OCI-LY1 (cell line): ENCODE results near the gene PYGM.

Source experiments
- H2AFZ ChIP-seq: fragments of 200-600 bp; sonication (generic), shearing (Covaris generic); 2 replicates; pipeline ENCODE4 v1.6.0; 2014; ENCODE audit warnings: antibody characterized with exemption, mild to moderate bottlenecking, low read length
- H3F3A ChIP-seq: fragments of 200-600 bp; sonication (generic), shearing (Covaris generic); 2 replicates; pipeline ENCODE4 v1.6.0; 2014; ENCODE audit warnings: mild to moderate bottlenecking, antibody characterized with exemption, low read length, moderate library complexity; ENCODE audit not compliant: insufficient read depth
- H3K27ac ChIP-seq: fragments of 200-600 bp; sonication (generic); 2 replicates; pipeline ENCODE4 v1.5.1; 2014; ENCODE audit warnings: low read length, mixed run types, mild to moderate bottlenecking, low read depth; ENCODE audit not compliant: poor library complexity, severe bottlenecking
- H3K27me3 ChIP-seq: fragments of 200-600 bp; sonication (generic); 2 replicates; pipeline ENCODE4 v1.6.0; 2014; ENCODE audit warnings: antibody characterized with exemption, mild to moderate bottlenecking, low read length, moderate library complexity; ENCODE audit not compliant: insufficient read depth
- H3K36me3 ChIP-seq: fragments of 200-600 bp; sonication (generic); 2 replicates; pipeline ENCODE4 v1.6.1; 2014; ENCODE audit warnings: mild to moderate bottlenecking, antibody characterized with exemption, low read length, moderate library complexity, mixed read lengths; ENCODE audit not compliant: insufficient read depth
- H3K4me1 ChIP-seq: fragments of 200-600 bp; sonication (generic); 2 replicates; pipeline ENCODE4 v1.5.1; 2014; ENCODE audit warnings: mild to moderate bottlenecking, low read length, moderate library complexity; ENCODE audit not compliant: insufficient read depth, severe bottlenecking
- H3K4me2 ChIP-seq: fragments of 200-600 bp; sonication (generic), shearing (Covaris generic); 2 replicates; pipeline ENCODE4 v1.6.1; 2014; ENCODE audit warnings: low read length
- H3K4me3 ChIP-seq: fragments of 200-600 bp; sonication (generic); 2 replicates; pipeline ENCODE4 v1.5.1; 2014; ENCODE audit warnings: low read length, low read depth, mild to moderate bottlenecking, mixed read lengths; ENCODE audit not compliant: poor library complexity, severe bottlenecking
- H3K79me2 ChIP-seq: fragments of 200-600 bp; shearing (Covaris generic); 2 replicates; pipeline ENCODE4 v1.6.1; 2016; ENCODE audit warnings: mixed run types, low read length, mixed read lengths; ENCODE audit not compliant: insufficient read depth
- H3K9ac ChIP-seq: fragments of 200-600 bp; sonication (generic), shearing (Covaris generic); 2 replicates; pipeline ENCODE4 v1.6.1; 2014; ENCODE audit warnings: mild to moderate bottlenecking, low read length, mixed read lengths
- H3K9me2 ChIP-seq: fragments of 200-600 bp; sonication (generic), shearing (Covaris generic); 2 replicates; pipeline ENCODE4 v1.6.1; 2014; ENCODE audit warnings: low read depth, mild to moderate bottlenecking, low read length, mixed read lengths
- H3K9me3 ChIP-seq: fragments of 200-600 bp; shearing (Covaris generic); 2 replicates; pipeline ENCODE4 v1.6.1; 2014; ENCODE audit warnings: low read length, mixed read lengths
- H4K20me1 ChIP-seq: fragments of 200-600 bp; sonication (generic), shearing (Covaris generic); 2 replicates; pipeline ENCODE4 v1.6.0; 2016; ENCODE audit warnings: mild to moderate bottlenecking, low read length; ENCODE audit not compliant: insufficient read depth
- EZH2 ChIP-seq: fragments of 200-600 bp; sonication (generic), shearing (Covaris generic); IDR thresholded peaks from 2 replicates; pipeline ENCODE4 v1.8.0; 2017; ENCODE audit warnings: borderline replicate concordance, mixed run types, mild to moderate bottlenecking, antibody characterized with exemption, low read length, moderate library complexity, mixed read lengths
- TF ChIP-seq, protein P1 (sequence below): fragments of 200-600 bp; sonication (generic), shearing (Covaris generic); IDR thresholded peaks from 2 replicates; pipeline ENCODE4 v1.5.1; 2017; ENCODE audit warnings: mild to moderate bottlenecking, antibody characterized with exemption, low read length, moderate library complexity, mixed read lengths

PYGM gene

DNA sequence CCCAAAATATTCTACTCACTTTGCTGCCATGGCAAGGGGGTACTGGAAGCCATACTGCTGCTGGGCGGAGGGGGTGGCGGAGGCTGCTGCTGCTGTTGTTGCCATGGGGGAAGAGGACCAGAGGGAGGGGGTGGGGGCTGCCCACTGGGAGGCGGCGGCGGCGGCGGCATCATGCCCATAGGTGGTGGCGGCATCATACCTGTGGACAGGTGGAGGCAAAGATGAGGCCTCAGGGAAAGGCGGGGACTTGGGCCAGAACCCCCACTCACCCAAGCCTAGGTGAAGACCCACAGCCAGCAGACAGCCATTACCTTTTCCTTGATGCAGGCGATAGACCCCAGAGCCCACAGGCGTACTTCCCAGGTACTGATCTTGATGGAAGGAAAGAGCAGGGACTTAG, 7.1 kb upstream of the PYGM start:
- no peak overlapping the region for H3K4me2 ChIP-seq
- no peaks in the 10 kb centered on the region for H3K9me2 ChIP-seq
- H3K4me1 ChIP-seq, result peaks cover 32% of the 10 kb centered on the region
- no peak overlapping the region for H3K9ac ChIP-seq
- no peaks in the 10 kb centered on the region for H3K79me2 ChIP-seq
- no peaks in the 10 kb centered on the region for H4K20me1 ChIP-seq
- H3K27me3 ChIP-seq, result no peaks in the 10 kb centered on the region
- peaks cover 20% of the 10 kb centered on the region; the same call in 1 of the 2 replicates for H3F3A ChIP-seq
- H3K27ac ChIP-seq, result no peak overlapping the region
- TF ChIP-seq, protein P1, sequence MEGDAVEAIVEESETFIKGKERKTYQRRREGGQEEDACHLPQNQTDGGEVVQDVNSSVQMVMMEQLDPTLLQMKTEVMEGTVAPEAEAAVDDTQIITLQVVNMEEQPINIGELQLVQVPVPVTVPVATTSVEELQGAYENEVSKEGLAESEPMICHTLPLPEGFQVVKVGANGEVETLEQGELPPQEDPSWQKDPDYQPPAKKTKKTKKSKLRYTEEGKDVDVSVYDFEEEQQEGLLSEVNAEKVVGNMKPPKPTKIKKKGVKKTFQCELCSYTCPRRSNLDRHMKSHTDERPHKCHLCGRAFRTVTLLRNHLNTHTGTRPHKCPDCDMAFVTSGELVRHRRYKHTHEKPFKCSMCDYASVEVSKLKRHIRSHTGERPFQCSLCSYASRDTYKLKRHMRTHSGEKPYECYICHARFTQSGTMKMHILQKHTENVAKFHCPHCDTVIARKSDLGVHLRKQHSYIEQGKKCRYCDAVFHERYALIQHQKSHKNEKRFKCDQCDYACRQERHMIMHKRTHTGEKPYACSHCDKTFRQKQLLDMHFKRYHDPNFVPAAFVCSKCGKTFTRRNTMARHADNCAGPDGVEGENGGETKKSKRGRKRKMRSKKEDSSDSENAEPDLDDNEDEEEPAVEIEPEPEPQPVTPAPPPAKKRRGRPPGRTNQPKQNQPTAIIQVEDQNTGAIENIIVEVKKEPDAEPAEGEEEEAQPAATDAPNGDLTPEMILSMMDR, result no peak
- TF ChIP-seq EZH2, result no peak
- no peak overlapping the region for H2AFZ ChIP-seq
- H3K36me3 ChIP-seq, result peaks cover 96% of the 10 kb centered on the region
- no peak overlapping the region for H3K4me3 ChIP-seq
- H3K9me3 ChIP-seq, result no peaks in the 10 kb centered on the region

DNA sequence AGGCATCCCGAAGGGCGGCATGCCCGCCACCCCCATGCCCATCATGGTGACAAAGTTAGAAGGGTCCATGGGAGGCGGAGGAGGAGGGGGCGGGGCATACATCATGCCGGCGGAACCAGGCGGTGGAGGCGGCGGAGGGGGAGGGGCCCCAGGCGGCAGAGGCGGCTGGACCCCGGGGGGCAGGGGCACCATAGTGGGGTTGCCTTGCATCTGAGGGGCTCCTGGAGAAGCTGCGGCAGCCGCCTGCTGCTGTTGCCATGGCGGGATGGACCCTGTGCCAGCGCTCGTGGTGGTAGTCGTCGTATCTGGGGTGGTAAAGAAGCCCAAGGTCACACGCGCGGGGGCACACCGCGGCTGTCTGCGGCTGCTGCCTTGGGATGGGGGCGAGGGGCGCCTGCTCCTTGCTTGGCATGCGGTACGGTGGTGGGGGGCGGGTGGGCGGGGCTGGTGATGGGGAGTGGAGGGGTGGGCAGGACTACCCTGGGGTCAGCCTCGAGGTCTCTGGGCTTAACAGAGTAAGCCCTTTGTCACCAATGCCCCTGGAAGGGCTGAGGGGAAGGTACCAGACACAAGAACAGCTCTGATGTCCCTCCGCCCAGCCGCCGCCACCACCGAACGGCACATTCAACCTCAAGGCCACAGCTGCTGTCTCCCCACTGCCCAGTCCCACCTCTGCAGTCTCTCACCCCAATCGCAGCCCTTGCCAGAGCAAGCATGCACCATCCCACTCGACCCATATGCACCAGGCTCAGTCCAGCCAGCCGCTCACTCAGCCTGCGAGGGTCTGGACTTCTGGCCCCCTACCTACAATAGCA, 6.3 kb upstream of the PYGM start:
- H3K79me2 ChIP-seq, result no peaks in the 10 kb centered on the region
- no peak for TF ChIP-seq EZH2
- TF ChIP-seq, protein P1, result no peak
- no peak overlapping the region for H2AFZ ChIP-seq
- H3F3A ChIP-seq, result peaks cover 17% of the 10 kb centered on the region; the same call in 1 of the 2 replicates
- H3K4me3 ChIP-seq, result no peak overlapping the region
- no peak overlapping the region for H3K27ac ChIP-seq
- H3K4me2 ChIP-seq, result no peak overlapping the region
- no peaks in the 10 kb centered on the region for H3K27me3 ChIP-seq
- no peaks in the 10 kb centered on the region for H3K9me3 ChIP-seq
- no peaks in the 10 kb centered on the region for H3K9me2 ChIP-seq
- peaks cover 29% of the 10 kb centered on the region for H3K4me1 ChIP-seq
- no peak overlapping the region for H3K9ac ChIP-seq
- H3K36me3 ChIP-seq, result peaks cover 88% of the 10 kb centered on the region
- H4K20me1 ChIP-seq, result no peaks in the 10 kb centered on the region

DNA sequence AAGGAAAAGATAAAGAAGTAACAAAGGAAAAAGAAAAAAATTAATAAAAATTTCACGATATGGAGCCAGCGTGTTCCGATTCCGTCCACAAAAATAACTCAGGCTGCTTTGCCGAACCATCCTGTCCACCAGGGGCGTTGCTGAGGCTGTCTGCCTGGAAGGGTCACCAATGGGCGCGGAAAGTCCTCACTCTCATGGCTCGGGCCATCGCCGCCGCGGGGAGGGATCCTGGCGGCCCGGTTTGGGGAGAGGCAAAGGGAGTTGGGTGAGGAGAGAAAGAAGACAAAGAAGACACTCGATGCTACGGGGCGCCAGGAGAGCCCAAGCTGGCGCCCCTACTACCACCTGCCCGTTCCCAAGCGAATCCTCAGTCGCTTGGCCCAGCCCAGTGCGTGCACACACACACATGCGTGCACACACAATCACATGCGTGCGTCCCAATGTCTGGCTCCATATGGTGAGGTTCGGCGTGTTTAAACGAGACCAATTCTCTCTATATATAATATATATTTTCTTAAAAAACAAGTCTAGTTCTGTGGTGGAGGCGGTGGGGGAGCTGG, 5.6 kb upstream of the PYGM start:
- no peak for TF ChIP-seq EZH2
- TF ChIP-seq, protein P1, result peak; percentile 27; the same call in 1 of the 2 replicates
- Histone ChIP-seq H3K79me2 (no peaks in the 10 kb centered on the region), H3K9ac (no peak overlapping the region), H3K27me3 (no peaks in the 10 kb centered on the region), H3F3A (peaks cover 17% of the 10 kb centered on the region; the same call in 1 of the 2 replicates), H3K4me2 (no peak overlapping the region), H3K4me1 (peaks cover 29% of the 10 kb centered on the region), H4K20me1 (no peaks in the 10 kb centered on the region), H3K9me2 (no peaks in the 10 kb centered on the region), H2AFZ (no peak overlapping the region), H3K27ac (no peak overlapping the region), H3K9me3 (no peaks in the 10 kb centered on the region), H3K36me3 (peaks cover 81% of the 10 kb centered on the region), H3K4me3 (no peak overlapping the region)
